Measurements from ENCODE around the gene D2HGDH. TPM values are rescaled to one million over a fixed set of nuclear protein-coding genes. Genes with fewer than 3 reads are reported as not detected.
"Not testable (repeated sequence)": the region's sequence is repeated elsewhere in the genome, so short reads cannot be mapped to it uniquely, and the experiment has no call there.

D2HGDH gene
- total RNA-seq, 2 experiments from 2014 or later, result 39.4 to 42.6 TPM

DNA sequence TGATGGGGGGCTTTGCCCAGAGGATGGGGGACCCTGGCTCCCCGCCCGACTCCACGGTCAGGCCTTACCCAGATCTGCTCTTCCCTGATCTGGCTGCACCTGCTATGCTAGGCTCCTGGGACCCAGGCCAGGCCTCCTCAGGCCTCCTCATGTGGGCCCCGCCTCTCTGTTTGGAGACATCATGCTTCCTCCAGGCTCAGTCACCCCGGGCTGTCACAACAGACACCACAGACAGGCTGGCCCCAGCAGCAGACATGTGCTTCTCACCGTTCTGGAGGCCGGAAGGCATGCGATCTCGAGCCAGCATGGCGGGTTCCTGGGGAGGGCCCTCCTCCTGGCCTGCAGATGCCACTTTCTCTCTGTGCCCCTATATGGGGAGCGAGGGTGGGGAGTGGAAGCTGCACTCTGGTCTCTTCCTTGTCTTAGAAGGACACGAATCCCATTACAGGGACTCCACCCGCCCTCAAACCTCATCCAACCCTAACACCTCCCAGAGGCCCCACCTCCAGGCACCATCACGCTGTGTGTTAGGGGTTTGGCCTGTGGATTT lies 63.7 kb downstream of the D2HGDH start:
- no peaks in the 10 kb centered on the region for H3K9me3 Mint-ChIP-seq
- H3K4me1 Mint-ChIP-seq (ENCODE audit: low read depth), result no peaks in the 10 kb centered on the region
- H3K4me3 Mint-ChIP-seq, result no peak overlapping the region
- H3K36me3 Mint-ChIP-seq (ENCODE audit: low read depth), result no peaks in the 10 kb centered on the region
- intact Hi-C loops (cut with micrococcal nuclease), result no loop called here
- CTCF ChIA-PET, result no interaction called here
- DNase-seq, result no peak
- no peak for ATAC-seq
- H3K27me3 Mint-ChIP-seq, result no peaks in the 10 kb centered on the region
- TF ChIP-seq, protein P1, sequence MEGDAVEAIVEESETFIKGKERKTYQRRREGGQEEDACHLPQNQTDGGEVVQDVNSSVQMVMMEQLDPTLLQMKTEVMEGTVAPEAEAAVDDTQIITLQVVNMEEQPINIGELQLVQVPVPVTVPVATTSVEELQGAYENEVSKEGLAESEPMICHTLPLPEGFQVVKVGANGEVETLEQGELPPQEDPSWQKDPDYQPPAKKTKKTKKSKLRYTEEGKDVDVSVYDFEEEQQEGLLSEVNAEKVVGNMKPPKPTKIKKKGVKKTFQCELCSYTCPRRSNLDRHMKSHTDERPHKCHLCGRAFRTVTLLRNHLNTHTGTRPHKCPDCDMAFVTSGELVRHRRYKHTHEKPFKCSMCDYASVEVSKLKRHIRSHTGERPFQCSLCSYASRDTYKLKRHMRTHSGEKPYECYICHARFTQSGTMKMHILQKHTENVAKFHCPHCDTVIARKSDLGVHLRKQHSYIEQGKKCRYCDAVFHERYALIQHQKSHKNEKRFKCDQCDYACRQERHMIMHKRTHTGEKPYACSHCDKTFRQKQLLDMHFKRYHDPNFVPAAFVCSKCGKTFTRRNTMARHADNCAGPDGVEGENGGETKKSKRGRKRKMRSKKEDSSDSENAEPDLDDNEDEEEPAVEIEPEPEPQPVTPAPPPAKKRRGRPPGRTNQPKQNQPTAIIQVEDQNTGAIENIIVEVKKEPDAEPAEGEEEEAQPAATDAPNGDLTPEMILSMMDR (IDR thresholded peaks at IDR 0.05), result no peak
- H3K27ac Mint-ChIP-seq, result no peak overlapping the region
- POLR2A ChIA-PET, result interaction anchor here (0.7 kb wide), 1 partner anchor 12 kb away, joined by 3 read pairs; no protein-coding TSS in a partner anchor

DNA sequence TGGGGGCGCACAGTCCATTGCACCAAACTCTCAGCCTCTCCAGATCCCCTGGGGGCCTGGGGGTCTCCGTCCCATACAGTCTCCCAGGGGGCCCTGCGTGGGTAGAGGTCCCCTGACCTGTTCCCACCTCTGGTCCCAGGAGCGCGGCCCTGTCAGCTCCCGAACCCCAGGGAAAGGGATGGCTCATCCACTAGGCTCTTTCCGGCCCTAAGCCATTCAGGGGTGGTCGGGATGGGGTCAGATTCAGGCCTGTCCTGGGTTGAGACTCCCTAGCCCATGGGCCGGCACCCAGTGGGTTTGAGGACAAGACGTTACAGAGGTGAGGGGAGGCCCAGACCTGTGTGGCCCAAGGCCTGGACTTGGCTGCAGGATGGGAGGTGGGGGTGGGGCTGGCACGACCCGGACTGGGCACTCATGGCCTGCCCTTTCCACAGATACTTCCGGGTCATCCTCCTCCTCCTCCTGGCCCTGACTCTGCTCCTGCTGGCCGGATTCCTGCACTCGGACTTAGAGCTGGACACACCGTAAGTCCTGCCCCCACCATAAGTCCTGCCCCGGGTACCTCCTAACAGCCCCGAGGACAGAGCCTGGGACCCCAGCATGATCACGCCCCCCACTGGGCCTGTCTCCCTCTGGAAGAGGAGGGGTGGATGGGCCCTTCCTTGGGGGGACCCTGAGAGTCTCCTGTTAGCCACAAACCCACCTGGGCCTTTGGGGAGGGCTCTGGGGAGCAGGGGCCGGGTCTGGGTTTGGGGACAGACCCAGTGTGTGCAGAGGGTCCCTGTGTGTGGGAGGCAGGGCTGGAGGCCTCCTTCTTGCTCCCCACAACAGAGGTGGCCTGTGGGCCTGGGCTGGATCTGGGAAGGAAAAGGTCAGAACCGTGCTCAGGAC lies 64.4 kb downstream of the D2HGDH start:
- H3K4me1 Mint-ChIP-seq (ENCODE audit: low read depth), result peaks cover 3% of the 10 kb centered on the region
- no peak for DNase-seq
- TF ChIP-seq, protein P1 (IDR thresholded peaks at IDR 0.05), result no peak
- H3K4me3 Mint-ChIP-seq, result no peak overlapping the region
- H3K9me3 Mint-ChIP-seq, result no peaks in the 10 kb centered on the region
- H3K27me3 Mint-ChIP-seq, result peaks cover 3% of the 10 kb centered on the region
- POLR2A ChIA-PET, result interaction anchor here (0.7 kb wide), 1 partner anchor 11 kb away, joined by 3 read pairs; no protein-coding TSS in a partner anchor
- H3K36me3 Mint-ChIP-seq (ENCODE audit: low read depth), result no peaks in the 10 kb centered on the region
- no peak overlapping the region for H3K27ac Mint-ChIP-seq
- CTCF ChIA-PET, result no interaction called here
- no peak for ATAC-seq
- intact Hi-C loops (cut with micrococcal nuclease), result no loop called here

DNA sequence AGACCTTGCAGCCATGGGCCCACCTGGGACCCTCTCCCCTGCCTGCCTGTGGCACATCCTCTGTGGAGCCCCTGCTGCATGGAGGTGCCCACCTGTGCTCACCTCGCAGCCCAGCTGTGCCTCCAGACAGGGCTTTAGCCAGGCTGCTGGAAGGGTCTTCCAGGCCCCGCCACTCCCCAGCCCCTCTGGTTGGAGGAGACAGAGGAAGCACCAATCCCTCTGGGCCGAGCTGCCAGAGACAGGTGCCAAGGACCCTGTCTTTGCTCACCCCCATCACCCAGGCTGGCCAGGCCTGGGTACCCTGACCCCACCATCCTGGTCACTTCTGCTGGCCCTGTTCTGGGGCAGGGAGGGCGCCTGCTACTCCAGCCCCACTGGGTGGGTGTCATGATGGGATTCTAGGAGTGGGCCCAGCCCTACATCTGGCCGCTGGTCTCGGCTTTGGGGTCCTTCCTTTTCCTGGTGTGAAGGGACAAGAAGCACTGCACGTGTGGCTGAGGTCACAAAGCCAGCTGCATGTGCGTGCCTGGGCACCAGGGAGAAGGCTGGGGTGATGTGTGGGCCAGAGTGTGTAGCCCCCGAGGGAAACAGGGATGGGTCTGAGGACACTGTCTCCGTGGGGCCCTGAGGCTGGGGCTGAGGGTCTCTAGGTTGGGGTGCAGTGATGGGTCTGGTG lies 65.2 kb downstream of the D2HGDH start:
- Mint-ChIP-seq H3K9me3 (no peaks in the 10 kb centered on the region), H3K27ac (no peak overlapping the region), H3K27me3 (peaks cover 3% of the 10 kb centered on the region), H3K36me3 (ENCODE audit: low read depth) (no peaks in the 10 kb centered on the region), H3K4me1 (ENCODE audit: low read depth) (peaks cover 7% of the 10 kb centered on the region), H3K4me3 (no peak overlapping the region)
- ChIA-PET POLR2A (no interaction called here), CTCF (no interaction called here)
- DNase-seq, result no peak
- no peak for ATAC-seq
- TF ChIP-seq, protein P1 (IDR thresholded peaks at IDR 0.05), result no peak
- intact Hi-C loops (cut with micrococcal nuclease), result no loop called here

DNA sequence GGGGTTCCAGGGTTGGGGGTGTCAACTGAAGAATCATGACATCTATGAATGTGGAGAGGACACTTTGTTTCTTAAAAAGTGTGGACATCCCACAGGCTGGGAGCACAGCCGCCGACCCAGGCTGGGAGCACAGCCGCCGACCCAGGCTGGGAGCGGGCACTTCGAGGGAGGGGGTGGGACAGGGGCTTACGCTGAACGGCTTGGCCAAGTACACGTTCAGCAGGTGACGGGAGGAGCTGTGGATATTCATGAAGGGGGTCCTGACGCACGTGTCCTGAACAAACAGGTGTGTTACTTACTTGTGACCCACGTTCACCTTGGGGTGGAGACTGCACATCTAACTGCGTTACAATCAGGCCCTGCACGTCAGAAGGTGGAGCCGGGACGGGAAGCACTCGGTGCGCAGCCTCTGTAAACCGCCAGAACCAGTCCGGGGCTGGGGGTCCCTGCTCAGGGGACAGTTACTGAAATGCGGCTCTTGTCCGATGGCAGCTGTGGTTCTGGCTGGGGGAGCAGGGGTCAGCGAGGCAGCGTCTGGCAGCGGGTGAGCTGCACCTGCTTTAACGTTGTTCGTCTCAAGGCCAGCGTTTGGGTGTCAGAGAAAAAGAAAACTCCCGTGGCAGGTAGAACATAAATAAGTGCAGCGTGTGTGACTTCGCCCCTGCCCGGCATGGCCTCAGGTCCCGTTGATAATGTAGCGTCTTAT lies 65.9 kb downstream of the D2HGDH start:
- H3K9me3 Mint-ChIP-seq; ATAC-seq; DNase-seq; H3K36me3 Mint-ChIP-seq (ENCODE audit: low read depth); intact Hi-C loops (cut with micrococcal nuclease); CTCF ChIA-PET; H3K27ac Mint-ChIP-seq; H3K27me3 Mint-ChIP-seq; H3K4me3 Mint-ChIP-seq: not testable (repeated sequence)
- peaks cover 10% of the 10 kb centered on the region for H3K4me1 Mint-ChIP-seq (ENCODE audit: low read depth)
- POLR2A ChIA-PET, result interaction anchor here (1.0 kb wide), 1 partner anchor 114 kb away, joined by 3 read pairs; the partner anchor contains the start of gene DTYMK

Measured in activated CD8-positive, alpha-beta T cell treated with anti-CD3 and anti-CD28 coated beads for 36 hours (primary cell).